ENCODE results near the gene SLC6A11.

The SLC6A11 gene

DNA sequence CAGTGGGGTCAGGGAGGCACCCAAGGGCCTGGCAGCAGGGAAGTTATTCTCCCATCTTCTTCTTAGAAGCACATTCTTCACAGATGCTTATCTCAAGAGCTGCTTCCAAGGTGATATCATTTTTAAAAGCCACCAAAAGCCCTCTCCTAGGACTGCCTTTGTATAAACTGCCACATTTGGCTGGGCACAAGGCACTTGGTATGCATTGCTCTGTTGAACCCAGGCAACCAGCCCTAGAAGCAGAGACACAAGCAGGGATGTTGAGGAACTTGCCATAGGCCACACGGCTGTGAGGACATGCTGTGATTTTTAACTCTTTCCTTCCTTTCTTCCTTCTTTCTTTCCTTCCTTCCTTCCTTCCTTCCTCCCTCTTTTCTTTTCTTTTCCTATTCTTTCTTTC is 169.2 kb downstream of the SLC6A11 start:
- no peak for DNase-seq

DNA sequence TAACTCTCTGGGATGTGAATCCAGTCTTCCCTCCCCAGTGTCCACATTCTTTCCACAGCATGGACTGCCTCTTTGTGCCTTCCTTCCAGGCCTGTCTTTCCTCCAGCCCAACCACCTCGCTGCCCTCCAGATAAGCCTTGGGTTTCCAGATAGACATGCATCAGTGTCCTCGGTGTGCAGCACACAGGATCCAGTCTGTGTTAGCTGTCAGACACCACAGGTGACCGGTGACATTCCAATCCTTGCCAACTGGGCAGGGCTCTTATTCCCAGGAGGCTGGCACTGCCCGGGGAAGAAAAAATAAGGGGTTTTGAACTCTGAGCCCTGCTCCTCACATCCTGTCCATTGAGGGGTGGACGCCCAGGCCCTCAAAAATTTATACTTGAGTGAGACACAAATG is 170.6 kb downstream of the SLC6A11 start:
- no peak for DNase-seq

DNA sequence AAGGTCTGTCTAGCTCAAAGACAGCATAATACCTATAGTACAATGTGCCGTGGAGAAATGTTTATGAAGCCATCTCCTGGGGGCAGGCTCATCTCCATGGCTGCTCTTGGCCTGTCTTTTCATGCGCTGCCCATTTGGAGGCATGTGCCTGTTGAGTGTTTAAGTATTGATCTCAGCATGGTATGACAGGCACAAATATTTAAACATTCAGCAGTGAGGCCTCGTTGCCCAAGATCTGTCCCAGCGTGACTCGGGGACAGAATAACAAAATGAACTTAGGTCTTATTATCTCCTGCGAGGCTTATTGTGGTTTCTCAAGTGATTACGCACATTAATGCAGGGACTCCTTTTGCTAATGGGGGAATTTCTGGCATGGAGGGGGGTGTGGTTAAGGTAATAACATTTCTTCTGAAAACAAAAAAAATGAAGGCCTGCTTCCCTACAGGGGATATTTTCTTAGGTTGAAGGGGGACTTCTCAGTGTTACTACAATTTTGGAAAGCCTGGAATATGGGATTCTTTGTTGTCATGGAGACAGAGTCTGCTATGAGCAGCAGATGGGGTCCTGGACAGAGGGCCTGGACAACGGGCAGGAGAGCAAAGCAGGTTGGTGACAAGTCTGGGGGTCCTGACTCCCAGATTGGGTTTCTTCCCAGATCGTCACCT is 172.1 kb downstream of the SLC6A11 start:
- DNase-seq = no peak

DNA sequence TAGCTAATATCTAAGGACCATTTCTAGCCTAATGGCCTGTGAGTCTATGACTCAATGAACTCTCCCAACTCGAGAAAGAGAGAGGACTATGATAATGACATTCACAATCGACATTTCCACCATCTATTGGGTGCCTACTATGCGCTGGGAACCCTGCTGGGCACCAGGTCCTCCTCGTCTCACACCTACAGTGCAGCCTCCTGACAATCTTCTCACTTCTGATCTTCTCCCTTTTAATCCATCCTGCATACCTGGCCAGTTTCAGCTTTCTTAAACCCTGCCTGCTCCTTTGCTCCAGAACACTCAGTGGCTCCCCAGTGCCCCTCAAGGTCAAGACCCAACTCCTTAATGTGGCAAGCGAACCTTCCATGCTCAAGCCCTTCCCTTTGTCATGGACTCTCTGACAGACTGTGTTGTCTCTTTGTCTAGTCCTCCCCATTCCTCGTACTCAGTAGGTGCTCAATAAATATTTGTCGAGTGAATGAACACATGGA is 173.0 kb downstream of the SLC6A11 start:
- no peak for DNase-seq

Data from activated CD4-positive, alpha-beta T cell treated with anti-CD3 and anti-CD28 coated beads for 4 hours (primary cell).